ENCODE measurements around the gene ATP6V0D1.

DNA sequence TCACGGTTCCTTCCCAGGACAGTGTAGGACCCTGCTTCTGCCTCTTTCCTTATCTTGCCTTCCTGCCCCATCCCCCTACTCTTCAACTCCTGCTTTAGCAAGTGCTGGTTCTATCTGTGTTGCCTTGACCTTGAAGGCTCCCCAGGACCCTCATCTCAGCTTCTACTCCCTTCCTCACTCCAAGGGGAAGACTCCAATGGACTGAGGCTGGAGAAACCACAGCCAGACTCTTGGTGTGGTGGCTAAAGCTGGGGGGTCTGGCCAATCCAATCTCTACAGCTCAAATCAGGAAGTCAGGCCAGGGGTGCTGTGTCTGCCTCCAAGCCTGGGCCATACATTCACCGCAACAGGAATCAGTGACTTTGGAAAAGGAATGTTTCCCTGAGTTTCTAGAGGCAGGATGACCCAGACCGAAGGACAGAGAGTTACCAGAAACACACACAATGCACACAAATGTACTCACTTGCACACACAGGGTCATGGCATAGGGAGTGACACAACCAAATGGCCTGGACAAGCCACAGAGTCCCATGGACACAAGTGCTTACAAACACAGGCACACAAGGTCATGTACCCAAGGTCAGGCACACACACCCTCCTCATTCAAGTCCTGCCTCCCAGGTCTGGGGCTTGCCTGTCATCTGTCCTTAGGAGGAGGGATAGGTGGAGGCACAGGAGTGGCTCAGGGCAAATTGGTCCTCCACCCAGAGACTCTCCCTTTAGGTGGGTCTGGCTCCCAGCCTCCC is 51.7 kb downstream of the ATP6V0D1 start:
- TF ChIP-seq, protein P1, sequence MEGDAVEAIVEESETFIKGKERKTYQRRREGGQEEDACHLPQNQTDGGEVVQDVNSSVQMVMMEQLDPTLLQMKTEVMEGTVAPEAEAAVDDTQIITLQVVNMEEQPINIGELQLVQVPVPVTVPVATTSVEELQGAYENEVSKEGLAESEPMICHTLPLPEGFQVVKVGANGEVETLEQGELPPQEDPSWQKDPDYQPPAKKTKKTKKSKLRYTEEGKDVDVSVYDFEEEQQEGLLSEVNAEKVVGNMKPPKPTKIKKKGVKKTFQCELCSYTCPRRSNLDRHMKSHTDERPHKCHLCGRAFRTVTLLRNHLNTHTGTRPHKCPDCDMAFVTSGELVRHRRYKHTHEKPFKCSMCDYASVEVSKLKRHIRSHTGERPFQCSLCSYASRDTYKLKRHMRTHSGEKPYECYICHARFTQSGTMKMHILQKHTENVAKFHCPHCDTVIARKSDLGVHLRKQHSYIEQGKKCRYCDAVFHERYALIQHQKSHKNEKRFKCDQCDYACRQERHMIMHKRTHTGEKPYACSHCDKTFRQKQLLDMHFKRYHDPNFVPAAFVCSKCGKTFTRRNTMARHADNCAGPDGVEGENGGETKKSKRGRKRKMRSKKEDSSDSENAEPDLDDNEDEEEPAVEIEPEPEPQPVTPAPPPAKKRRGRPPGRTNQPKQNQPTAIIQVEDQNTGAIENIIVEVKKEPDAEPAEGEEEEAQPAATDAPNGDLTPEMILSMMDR (tag by site-specific recombination; IDR thresholded peaks at IDR 0.05): no peak
- TF ChIP-seq, protein P2, sequence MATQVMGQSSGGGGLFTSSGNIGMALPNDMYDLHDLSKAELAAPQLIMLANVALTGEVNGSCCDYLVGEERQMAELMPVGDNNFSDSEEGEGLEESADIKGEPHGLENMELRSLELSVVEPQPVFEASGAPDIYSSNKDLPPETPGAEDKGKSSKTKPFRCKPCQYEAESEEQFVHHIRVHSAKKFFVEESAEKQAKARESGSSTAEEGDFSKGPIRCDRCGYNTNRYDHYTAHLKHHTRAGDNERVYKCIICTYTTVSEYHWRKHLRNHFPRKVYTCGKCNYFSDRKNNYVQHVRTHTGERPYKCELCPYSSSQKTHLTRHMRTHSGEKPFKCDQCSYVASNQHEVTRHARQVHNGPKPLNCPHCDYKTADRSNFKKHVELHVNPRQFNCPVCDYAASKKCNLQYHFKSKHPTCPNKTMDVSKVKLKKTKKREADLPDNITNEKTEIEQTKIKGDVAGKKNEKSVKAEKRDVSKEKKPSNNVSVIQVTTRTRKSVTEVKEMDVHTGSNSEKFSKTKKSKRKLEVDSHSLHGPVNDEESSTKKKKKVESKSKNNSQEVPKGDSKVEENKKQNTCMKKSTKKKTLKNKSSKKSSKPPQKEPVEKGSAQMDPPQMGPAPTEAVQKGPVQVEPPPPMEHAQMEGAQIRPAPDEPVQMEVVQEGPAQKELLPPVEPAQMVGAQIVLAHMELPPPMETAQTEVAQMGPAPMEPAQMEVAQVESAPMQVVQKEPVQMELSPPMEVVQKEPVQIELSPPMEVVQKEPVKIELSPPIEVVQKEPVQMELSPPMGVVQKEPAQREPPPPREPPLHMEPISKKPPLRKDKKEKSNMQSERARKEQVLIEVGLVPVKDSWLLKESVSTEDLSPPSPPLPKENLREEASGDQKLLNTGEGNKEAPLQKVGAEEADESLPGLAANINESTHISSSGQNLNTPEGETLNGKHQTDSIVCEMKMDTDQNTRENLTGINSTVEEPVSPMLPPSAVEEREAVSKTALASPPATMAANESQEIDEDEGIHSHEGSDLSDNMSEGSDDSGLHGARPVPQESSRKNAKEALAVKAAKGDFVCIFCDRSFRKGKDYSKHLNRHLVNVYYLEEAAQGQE (tag by site-specific recombination; IDR thresholded peaks at IDR 0.05): no peak
- TF ChIP-seq BCL11A (tag by site-specific recombination; IDR thresholded peaks at IDR 0.05; ENCODE audit: low read depth): no peak
- TF ChIP-seq MYNN (tag by site-specific recombination; IDR thresholded peaks at IDR 0.05; ENCODE audit: borderline replicate concordance): no peak
- TF ChIP-seq ZNF571 (tag by site-specific recombination; IDR thresholded peaks at IDR 0.05): no peak
- TF ChIP-seq ZFP3 (tag by site-specific recombination; IDR thresholded peaks at IDR 0.05; ENCODE audit: low read depth): no peak
- TF ChIP-seq, protein P3, sequence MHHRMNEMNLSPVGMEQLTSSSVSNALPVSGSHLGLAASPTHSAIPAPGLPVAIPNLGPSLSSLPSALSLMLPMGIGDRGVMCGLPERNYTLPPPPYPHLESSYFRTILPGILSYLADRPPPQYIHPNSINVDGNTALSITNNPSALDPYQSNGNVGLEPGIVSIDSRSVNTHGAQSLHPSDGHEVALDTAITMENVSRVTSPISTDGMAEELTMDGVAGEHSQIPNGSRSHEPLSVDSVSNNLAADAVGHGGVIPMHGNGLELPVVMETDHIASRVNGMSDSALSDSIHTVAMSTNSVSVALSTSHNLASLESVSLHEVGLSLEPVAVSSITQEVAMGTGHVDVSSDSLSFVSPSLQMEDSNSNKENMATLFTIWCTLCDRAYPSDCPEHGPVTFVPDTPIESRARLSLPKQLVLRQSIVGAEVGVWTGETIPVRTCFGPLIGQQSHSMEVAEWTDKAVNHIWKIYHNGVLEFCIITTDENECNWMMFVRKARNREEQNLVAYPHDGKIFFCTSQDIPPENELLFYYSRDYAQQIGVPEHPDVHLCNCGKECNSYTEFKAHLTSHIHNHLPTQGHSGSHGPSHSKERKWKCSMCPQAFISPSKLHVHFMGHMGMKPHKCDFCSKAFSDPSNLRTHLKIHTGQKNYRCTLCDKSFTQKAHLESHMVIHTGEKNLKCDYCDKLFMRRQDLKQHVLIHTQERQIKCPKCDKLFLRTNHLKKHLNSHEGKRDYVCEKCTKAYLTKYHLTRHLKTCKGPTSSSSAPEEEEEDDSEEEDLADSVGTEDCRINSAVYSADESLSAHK (tag by site-specific recombination; IDR thresholded peaks at IDR 0.05): no peak
- no peak for TF ChIP-seq ZBTB17 (tag by site-specific recombination; IDR thresholded peaks at IDR 0.05)
- no peak for TF ChIP-seq ZBTB21 (tag by site-specific recombination; IDR thresholded peaks at IDR 0.05)
- no peak for TF ChIP-seq ZNF76 (tag by site-specific recombination; IDR thresholded peaks at IDR 0.05; ENCODE audit: borderline replicate concordance, low read depth)
- TF ChIP-seq EGR2 (tag by site-specific recombination; IDR thresholded peaks at IDR 0.05; ENCODE audit: low read depth): no peak
